CD4-positive, alpha-beta T cell treated with Interleukin-15 for 1 hour (primary cell): ENCODE data around the gene SLC28A3.

ENCODE experiments used
- DNase-seq: peaks from one replicate; pipeline ENCODE4 v3.0.0-alpha.2; 2020

Gene SLC28A3

DNA sequence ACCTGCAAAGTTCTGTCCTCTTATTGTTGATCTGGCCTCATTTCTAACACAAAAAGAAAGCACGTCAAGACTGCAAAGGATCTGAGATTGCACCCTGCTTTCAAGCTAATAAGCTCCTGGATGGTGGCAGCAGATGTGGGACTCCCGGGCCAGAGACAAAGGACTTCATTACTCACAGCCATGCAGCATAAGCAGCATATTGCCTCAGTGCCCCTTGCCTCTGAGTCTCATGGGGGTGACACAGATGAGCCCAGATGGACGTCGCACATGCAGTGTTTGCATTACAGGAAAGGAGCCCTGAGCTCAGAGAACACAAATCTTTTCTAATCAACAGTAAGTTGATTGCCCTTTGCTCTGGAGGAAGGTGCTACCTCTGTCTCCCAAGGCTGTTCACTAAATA, 105.0 kb downstream of the SLC28A3 start:
- no peak for DNase-seq

GRCh38 chr9:84230355-84231145, 110.0 kb downstream of the SLC28A3 start:
- DNase-seq, result no peak

- no peak for DNase-seq
Observed at GRCh38 chr9:84229191-84229590, 111.4 kb downstream of the SLC28A3 start.

GRCh38 chr9:84228130-84228720, 112.3 kb downstream of the SLC28A3 start:
- DNase-seq, result no peak

- DNase-seq, result no peak
Observed at GRCh38 chr9:84226126-84226525, 114.4 kb downstream of the SLC28A3 start.
